NK-92 treated with Interleukin-12 subunit alpha and Interleukin-12 subunit beta, amount 100 ng/mL, for 24 hours (cell line): ENCODE data around the gene PHF14.

Experiments used
- DNase-seq: peaks from one replicate; lab custom pipeline; 2025; lab: John Stamatoyannopoulos, UW

The PHF14 gene

DNA sequence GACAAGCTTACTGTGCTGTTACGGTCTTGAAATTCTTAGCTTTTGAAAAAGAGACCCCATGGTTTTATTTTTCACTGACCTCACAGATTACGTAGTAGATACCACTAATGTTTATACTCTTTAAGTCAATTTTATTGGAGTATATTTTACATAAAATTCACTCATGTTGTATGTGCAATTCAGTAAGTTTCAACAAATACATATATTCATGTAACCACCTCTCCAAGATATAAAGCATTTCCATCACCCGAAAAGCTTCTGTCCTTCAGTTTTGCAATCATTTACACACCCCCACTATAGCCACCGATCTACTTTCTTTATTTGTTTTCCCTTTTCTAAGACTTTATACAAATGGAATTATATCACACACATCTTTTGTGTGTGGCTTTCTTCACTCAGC lies 199.2 kb downstream of the PHF14 start:
- no peak for DNase-seq

DNA sequence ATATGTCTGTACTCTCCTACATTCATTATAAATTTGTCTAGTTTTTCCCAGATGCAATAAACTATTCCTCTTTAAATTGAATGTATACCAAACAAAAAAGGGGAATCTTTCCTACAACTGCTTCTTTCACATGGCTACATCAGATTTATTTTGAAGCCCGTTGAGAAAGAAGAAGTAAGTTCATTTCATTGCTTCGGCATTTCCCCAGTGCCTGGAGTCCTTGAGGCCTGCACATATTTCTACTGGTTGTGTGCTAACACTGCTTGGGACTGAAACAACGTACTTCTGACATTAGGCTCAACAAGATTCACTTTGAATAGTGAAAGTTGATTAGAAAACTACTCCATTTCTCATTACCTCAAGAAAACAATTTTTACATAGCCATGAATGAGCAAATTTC lies 201.7 kb downstream of the PHF14 start:
- no peak for DNase-seq

- no peak for DNase-seq
Measured at GRCh38 chr7:11175887-11176286, 202.2 kb downstream of the PHF14 start.

- DNase-seq = no peak
Measured at GRCh38 chr7:11176985-11177555, 203.4 kb downstream of the PHF14 start.

DNA sequence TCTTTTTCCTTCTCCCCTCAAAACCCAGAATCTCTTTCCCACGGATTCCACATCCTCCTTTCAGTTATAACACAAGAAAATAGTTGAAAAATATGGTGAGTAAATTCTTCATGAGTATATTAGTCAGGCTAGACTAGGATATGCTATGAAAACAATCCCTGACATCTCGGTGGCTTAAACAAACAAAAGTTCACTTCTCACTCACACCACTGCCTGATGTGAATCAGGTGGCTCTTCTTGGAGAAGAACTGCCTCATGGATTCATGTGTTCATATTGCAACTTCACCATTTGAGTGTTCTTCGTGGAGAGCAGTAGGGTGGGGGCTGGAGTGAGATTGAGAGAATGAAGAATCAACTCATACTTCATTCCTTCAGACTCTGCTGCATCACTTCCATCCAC lies 204.1 kb downstream of the PHF14 start:
- DNase-seq = no peak

- DNase-seq = no peak
Measured at GRCh38 chr7:11181590-11181989, 207.9 kb downstream of the PHF14 start.

GRCh38 chr7:11182736-11183135 lies 209.1 kb downstream of the PHF14 start:
- DNase-seq = no peak

DNA sequence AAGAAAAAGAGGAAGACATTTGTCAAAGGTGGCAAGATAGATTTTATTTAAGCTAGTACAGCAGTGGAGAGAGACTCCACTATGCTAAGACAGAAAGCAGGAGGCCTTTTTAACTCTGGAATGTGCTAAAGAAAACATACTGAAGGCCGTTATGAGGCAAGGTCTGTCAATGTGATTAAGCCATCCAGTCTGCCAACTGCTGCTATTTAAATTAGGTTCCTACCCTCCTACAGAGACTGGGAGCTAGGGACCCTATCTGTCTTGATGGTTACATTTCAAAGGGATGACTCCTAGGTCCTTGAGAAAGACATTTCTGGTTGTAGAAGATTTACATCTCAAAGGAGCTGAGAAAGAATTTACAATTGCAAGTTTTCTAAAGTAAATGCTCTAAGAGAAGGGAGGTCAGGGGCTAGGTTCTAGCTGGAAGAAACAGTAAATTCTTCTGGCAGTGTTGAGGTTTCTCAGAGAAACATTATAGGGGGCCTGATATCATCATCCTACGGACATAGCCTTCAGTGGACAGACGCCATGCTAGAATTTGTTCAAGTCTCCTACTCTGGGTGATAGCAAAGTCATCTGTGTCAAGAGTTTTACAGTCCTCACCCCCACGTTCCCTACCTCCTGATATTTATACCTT lies 211.6 kb downstream of the PHF14 start:
- DNase-seq = no peak

GRCh38 chr7:11188529-11189310 lies 215.0 kb downstream of the PHF14 start:
- no peak for DNase-seq

DNA sequence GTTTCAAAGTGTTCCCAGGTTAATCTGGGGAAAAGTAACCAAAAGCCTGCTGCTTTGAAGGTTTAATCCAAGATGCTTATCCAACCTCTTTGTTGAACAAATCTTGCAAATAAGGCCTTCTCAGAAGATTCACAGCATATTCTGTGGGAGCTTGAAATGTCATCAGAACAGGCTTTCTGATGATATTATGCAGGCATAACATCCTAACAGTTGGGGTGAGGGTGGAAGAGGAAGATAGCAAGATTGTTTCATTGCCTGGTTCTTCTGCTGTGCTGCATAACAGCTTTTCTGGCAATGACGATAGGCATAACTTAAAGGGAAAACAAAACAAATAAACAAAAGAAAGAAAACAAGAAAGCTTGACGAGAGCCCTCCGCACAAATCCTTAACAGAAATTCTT lies 217.4 kb downstream of the PHF14 start:
- no peak for DNase-seq

- DNase-seq = no peak
Measured at GRCh38 chr7:11191574-11192220, 218.0 kb downstream of the PHF14 start.

DNA sequence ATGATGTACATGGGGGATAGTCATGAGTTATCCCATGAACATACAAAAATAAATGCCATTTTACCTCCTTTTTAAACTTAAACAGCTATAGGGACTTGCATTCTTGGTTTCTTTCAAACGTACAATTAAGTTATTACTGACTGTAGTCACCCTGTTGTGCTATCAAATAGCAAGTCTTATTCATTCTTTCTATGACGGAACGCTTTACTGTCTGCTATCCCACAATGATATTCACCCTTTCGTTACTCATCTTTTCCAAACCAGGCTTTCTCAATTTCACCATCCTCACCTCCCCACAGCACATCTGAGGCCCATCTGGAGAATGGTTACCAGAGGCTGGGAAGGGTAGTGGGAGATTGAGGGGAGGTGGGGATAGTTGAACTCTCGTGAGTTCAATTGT lies 218.8 kb downstream of the PHF14 start:
- no peak for DNase-seq

DNA sequence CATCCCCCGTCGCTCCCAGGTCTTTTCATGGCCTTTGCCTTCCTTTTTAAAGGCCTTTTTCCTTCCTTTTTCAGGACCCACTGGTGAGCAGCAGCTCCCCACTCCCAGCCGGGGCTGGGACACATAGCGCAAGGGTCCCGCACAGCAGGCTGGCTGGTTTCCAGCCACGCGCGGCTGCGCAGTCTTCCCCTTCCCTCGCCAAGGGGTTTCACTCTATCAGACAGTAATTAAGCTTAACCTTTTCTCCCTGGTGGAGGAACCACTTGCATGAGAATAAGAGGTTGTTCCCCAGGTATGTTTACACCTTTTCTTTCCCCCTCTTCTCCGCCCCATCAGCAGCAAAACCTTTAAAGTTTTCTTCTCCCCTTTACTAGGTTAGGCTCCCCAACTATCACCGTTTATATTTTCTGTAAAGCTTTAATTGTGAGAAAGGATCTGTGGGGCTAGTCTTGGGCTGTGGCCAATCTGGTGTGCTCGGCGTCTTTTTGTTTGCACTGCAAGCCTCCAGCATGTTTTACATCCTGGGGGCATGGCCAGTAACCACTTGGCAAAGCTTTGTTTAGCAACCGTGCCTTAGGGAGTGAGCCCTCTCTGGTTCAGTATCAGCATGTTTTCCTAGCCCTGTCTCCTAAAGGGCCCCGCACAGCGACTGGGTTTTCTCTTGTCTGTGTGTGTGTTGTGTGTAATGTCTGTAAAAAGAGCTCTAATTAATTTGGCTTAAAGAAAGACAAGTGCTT lies 219.6 kb downstream of the PHF14 start:
- DNase-seq = no peak

DNA sequence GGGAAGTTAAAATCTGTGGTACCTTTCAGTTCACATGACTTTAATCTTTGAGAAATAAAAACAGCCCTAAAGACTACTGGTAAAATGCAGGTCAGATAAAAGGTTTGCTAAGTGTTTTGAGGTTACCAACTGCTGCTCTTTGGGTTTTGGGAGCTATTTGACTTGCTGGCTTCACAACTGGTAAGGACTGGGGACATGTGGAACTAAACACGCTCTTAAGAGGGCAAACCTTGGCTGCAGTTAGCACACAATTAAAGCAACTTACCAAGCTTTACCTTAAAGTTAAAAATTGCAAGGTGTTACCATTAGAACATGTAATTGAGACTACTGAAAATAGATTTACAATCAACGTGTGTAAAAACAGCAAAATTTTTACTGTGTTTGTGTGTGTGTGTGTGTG lies 220.2 kb downstream of the PHF14 start:
- DNase-seq = no peak

GRCh38 chr7:11194492-11194891 lies 220.8 kb downstream of the PHF14 start:
- no peak for DNase-seq

DNA sequence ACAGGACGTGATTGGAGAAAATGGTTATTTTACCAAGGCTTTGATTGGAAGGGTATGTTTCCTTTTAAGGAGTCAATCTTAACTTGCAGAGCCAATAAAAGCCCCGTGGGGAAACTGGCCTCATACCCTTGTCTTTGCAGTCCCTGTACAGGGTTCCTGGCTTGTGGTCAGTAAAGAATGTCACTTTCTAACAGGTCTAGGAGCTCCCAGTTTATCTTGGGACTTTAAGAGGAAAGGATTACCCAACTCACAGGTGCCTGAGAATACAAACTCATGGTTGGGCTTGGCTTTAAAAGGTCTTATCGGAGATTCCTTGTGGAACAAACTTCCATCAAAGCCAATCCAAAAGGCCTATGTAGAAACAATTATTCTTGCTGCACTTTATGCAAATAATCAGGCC lies 221.8 kb downstream of the PHF14 start:
- no peak for DNase-seq

DNA sequence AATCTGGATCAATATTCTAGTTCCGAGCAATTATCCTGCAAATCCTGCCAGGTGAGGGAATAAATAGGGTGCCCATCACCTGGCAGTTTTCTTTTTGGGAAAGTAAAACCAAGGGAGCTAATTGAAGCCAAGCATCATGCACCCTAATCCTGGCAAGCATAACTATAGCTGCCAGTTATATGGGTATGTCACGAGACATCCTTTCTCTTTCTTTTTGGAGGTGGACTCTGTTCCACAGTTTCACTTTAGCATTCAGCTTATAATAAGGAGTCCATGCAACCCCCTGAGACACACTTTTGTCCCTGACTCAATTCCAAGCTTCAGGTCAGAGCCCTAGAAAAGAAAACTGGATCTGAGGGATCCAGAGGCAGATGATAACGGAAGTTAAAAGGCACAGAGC lies 222.5 kb downstream of the PHF14 start:
- DNase-seq = no peak

GRCh38 chr7:11203224-11203623 lies 229.6 kb downstream of the PHF14 start:
- DNase-seq = no peak

- DNase-seq = no peak
Measured at GRCh38 chr7:11203683-11204082, 230.0 kb downstream of the PHF14 start.

GRCh38 chr7:11206177-11206899 lies 232.7 kb downstream of the PHF14 start:
- DNase-seq = no peak

- DNase-seq = no peak
Measured at GRCh38 chr7:11207565-11207964, 233.9 kb downstream of the PHF14 start.
